B cell (primary cell): ENCODE data around the gene MED15. TPM values are rescaled to one million over a fixed set of nuclear protein-coding genes. Genes with fewer than 3 reads are reported as not detected.

Experiments
- ATAC-seq: fragments of 200-7000 bp; cut with Tn5 transposase; one replicate; pipeline ENCODE4 v1.10.0; 2021; ENCODE audit warnings: low read depth, mild to moderate bottlenecking, moderate number of reproducible peaks, moderate library complexity
- CTCF ChIA-PET: fragments of 350-600 bp; sonication (Branson Sonifier 250); formaldehyde crosslinking; loops from one replicate; lab custom pipeline; 2021; ENCODE audit warnings: antibody characterized with exemption, inconsistent platforms; lab: Charles Lee
- POLR2A ChIA-PET: fragments of 350-600 bp; sonication (Branson Sonifier 250); formaldehyde crosslinking; loops from one replicate; lab custom pipeline; 2021; ENCODE audit warnings: antibody characterized with exemption; lab: Charles Lee
- DNase-seq: peaks from one replicate; pipeline ENCODE4 v3.0.0; 2013
- H2AFZ ChIP-seq: 2 replicates; pipeline ENCODE4 v1.6.1; 2012; ENCODE audit warnings: mild to moderate bottlenecking, low read depth, low read length; ENCODE audit not compliant: insufficient read depth, poor library complexity, severe bottlenecking
- H3K27ac ChIP-seq, 2 donors: 1 replicate in 1 of 2; 2 replicates in 1 of 2; pipeline ENCODE4 v1.5.1; 2012 to 2013; ENCODE audit warnings: low read length in 2 of 2, mild to moderate bottlenecking in 2 of 2, moderate library complexity in 1 of 2
- H3K27me3 ChIP-seq, 4 experiments: fragments of 200-600 bp in 1 of 4; sonication (generic) in 1 of 4; replicated peaks in 1 of 4; 1 replicate in 2 of 4; 2 replicates in 2 of 4; pipeline versions ENCODE4 v1.6.1 to v1.7.0; 2013 to 2016; ENCODE audit warnings: low read length in 3 of 4, mild to moderate bottlenecking in 2 of 4, mixed read lengths in 1 of 4, moderate library complexity in 1 of 4; ENCODE audit not compliant: insufficient read depth in 4 of 4, control insufficient read depth in 3 of 4; ENCODE audit errors: control extremely low read depth in 1 of 4
- H3K36me3 ChIP-seq, 2 experiments: replicated peaks in 1 of 2; 1 replicate in 1 of 2; 2 replicates in 1 of 2; pipeline versions ENCODE4 v1.6.1 to v1.7.1; 2013; ENCODE audit warnings: low read length in 1 of 2; ENCODE audit not compliant: insufficient read depth in 2 of 2, control insufficient read depth in 1 of 2; ENCODE audit errors: control extremely low read depth in 1 of 2, extremely low read depth in 1 of 2
- H3K4me1 ChIP-seq, 2 donors: fragments of 200-600 bp in 1 of 2; sonication (generic) in 1 of 2; 1 replicate in 1 of 2; 2 replicates in 1 of 2; pipeline versions ENCODE4 v1.5.1 to v1.6.1; 2013 to 2017; ENCODE audit warnings: low read length in 2 of 2; ENCODE audit not compliant: control insufficient read depth in 2 of 2, insufficient read depth in 2 of 2
- H3K4me2 ChIP-seq: replicated peaks from 2 replicates; pipeline ENCODE3; 2012; ENCODE audit warnings: mild to moderate bottlenecking, low read depth, low read length; ENCODE audit not compliant: poor library complexity, severe bottlenecking
- H3K4me3 ChIP-seq, 5 experiments: fragments of 200-600 bp in 1 of 5; sonication (generic) in 1 of 5; 1 replicate in 3 of 5; 2 replicates in 2 of 5; pipeline versions ENCODE4 v1.5.1 to v1.7.0; 2011 to 2016; ENCODE audit warnings: low read length in 4 of 5, mild to moderate bottlenecking in 4 of 5, low read depth in 2 of 5, control low read depth in 1 of 5, moderate library complexity in 1 of 5; ENCODE audit not compliant: insufficient read depth in 1 of 5; ENCODE audit errors: control extremely low read depth in 1 of 5, extremely low read depth in 1 of 5
- H3K79me2 ChIP-seq: fragments of 200-600 bp; sonication (generic); one replicate; pipeline ENCODE4 v1.6.0; 2016; ENCODE audit warnings: low read length; ENCODE audit not compliant: control insufficient read depth, insufficient read depth
- H3K9ac ChIP-seq: fragments of 200-600 bp; sonication (generic); 2 replicates; pipeline ENCODE4 v1.6.1; 2017; ENCODE audit warnings: mild to moderate bottlenecking, low read length, moderate library complexity
- H3K9me3 ChIP-seq, 3 donors: one replicate each; pipeline versions ENCODE4 v1.6.1 to v1.7.1; 2013; ENCODE audit warnings: low read length in 2 of 3; ENCODE audit not compliant: control insufficient read depth in 2 of 3, insufficient read depth in 1 of 3; ENCODE audit errors: control extremely low read depth in 1 of 3
- H4K20me1 ChIP-seq: 2 replicates; pipeline ENCODE4 v1.6.0; 2012; ENCODE audit warnings: mild to moderate bottlenecking, low read length; ENCODE audit not compliant: insufficient read depth, control insufficient read depth, poor library complexity, severe bottlenecking
- H3K27ac Mint-ChIP-seq: one replicate; pipeline ENCODE4 v1.8.0; 2021; ENCODE audit warnings: mixed read lengths
- H3K27me3 Mint-ChIP-seq: one replicate; pipeline ENCODE4 v1.8.0; 2021; ENCODE audit warnings: mixed read lengths
- H3K4me1 Mint-ChIP-seq: one replicate; pipeline ENCODE4 v1.8.0; 2021; ENCODE audit warnings: mixed read lengths
- H3K4me3 Mint-ChIP-seq: one replicate; pipeline ENCODE4 v1.8.0; 2021; ENCODE audit warnings: mixed read lengths
- H3K9me3 Mint-ChIP-seq: one replicate; pipeline ENCODE4 v1.8.0; 2022; ENCODE audit warnings: mixed read lengths; ENCODE audit not compliant: insufficient read depth
- EZH2 ChIP-seq: IDR thresholded peaks from 2 replicates; pipeline ENCODE4 v1.6.1; 2012; ENCODE audit warnings: borderline replicate concordance, low read depth, mild to moderate bottlenecking, moderate library complexity, low read length; ENCODE audit not compliant: insufficient read depth, poor library complexity, severe bottlenecking
- WGBS: methylation state at CpG from one replicate; pipeline ENCODE4 v1.1.5; 2013; ENCODE audit warnings: missing lambda C conversion rate; ENCODE audit not compliant: insufficient coverage; 5-methylcytosine and 5-hydroxymethylcytosine counted together
- intact Hi-C: fragments of 100-400 bp; cut with micrococcal nuclease; formaldehyde crosslinking; loops from one replicate; pipeline ENCODE4 v1.10.0; 2022
- polyA plus RNA-seq: library from polyadenylated mRNA; depleted of rRNA; stranded (reverse); fragments of >200 nt; gene quantifications from 2 replicates; pipeline ENCODE4 v1.2.3, GENCODE V29; 2012
- total RNA-seq, 2 donors: library from RNA; stranded (reverse); fragments of 120-200 nt in 1 of 2; gene quantifications; 1 replicate in 1 of 2; 2 replicates in 1 of 2; pipeline versions ENCODE4 v1.2.3 to v1.2.4, GENCODE V29; 2013 to 2022
- TF ChIP-seq, protein P1 (sequence below): fragments of 200-600 bp; IDR thresholded peaks from one replicate; pipeline ENCODE4 v1.8.0; 2022; ENCODE audit warnings: antibody characterized with exemption, mild to moderate bottlenecking

MED15 gene
- total and polyA plus RNA-seq, 2 donors (not counting 1 experiment from before 2014, with no cell fraction given): 109 to 134 TPM

DNA sequence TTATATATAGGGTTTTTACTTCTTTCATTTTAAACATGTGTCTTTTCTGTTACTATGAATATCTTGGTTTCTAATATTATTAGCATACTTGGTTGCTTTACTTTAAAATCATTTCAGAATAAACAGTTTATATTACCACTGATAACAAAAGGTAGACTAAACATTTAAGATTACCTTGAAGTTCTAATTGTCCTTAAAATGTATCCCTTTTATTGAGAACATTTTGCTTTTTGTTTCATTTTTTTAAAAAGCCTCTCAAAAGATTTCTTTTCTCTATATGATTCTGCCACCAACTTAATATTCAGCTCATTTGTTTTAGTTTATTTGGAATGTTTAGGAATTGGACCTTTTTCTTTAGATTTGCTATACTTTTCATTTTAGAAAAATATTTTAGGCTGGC, 39.6 kb downstream of the MED15 start:
- H4K20me1 ChIP-seq: peaks cover 85% of the 10 kb centered on the region
- H3K79me2 ChIP-seq: peaks cover 84% of the 10 kb centered on the region
- peaks cover 4 to 27% of the 10 kb centered on the region in 2 experiments for H3K36me3 ChIP-seq
- no peak overlapping the region for H2AFZ ChIP-seq
- Mint-ChIP-seq H3K4me3 (no peak overlapping the region), H3K27me3 (no peaks in the 10 kb centered on the region), H3K27ac (no peak overlapping the region), H3K4me1 (peaks cover 43% of the 10 kb centered on the region), H3K9me3 (no peaks in the 10 kb centered on the region)
- H3K27ac ChIP-seq: no peak overlapping the region
- no peaks in the 10 kb centered on the region for H3K9me3 ChIP-seq
- peaks cover 20 to 36% of the 10 kb centered on the region in 2 donors for H3K4me1 ChIP-seq
- TF ChIP-seq, protein P1, sequence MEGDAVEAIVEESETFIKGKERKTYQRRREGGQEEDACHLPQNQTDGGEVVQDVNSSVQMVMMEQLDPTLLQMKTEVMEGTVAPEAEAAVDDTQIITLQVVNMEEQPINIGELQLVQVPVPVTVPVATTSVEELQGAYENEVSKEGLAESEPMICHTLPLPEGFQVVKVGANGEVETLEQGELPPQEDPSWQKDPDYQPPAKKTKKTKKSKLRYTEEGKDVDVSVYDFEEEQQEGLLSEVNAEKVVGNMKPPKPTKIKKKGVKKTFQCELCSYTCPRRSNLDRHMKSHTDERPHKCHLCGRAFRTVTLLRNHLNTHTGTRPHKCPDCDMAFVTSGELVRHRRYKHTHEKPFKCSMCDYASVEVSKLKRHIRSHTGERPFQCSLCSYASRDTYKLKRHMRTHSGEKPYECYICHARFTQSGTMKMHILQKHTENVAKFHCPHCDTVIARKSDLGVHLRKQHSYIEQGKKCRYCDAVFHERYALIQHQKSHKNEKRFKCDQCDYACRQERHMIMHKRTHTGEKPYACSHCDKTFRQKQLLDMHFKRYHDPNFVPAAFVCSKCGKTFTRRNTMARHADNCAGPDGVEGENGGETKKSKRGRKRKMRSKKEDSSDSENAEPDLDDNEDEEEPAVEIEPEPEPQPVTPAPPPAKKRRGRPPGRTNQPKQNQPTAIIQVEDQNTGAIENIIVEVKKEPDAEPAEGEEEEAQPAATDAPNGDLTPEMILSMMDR: no peak
- TF ChIP-seq EZH2: no peak
- intact Hi-C loops: no loop called here
- H3K4me3 ChIP-seq: no peak overlapping the region
- DNase-seq: no peak
- no peak overlapping the region for H3K4me2 ChIP-seq
- POLR2A ChIA-PET: no interaction called here
- no peak overlapping the region for H3K9ac ChIP-seq
- no peaks in the 10 kb centered on the region for H3K27me3 ChIP-seq
- CTCF ChIA-PET: interaction anchor here (1.7 to 2.0 kb wide), 2 partner anchors 17 to 24 kb away, joined by 5 read pairs; no protein-coding TSS in a partner anchor
- ATAC-seq: no peak

DNA sequence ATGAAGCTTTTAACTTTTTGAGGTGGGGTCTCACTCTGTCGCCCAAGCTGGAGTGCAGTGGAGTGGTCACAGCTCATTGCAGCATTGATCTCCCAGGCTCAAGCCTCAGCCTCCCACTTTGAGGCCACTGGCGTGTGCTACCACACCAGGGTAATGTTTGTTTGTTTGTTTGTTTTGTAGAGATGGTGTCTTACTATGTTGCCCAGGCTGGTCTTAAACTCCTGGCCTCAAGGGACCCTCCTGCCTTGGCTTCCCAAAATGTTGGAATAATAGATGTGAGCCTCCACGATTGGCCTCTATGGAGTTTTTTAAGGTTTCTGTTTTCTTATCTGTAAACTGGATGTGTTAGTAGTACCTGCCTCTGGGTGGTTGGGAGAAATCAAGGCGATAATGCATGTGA, 41.4 kb downstream of the MED15 start:
- Histone ChIP-seq H3K27me3 (no peaks in the 10 kb centered on the region), H3K79me2 (peaks cover 80% of the 10 kb centered on the region), H3K36me3 (peaks cover 0 to 36% of the 10 kb centered on the region in 2 experiments), H3K4me1 (peaks cover 20 to 37% of the 10 kb centered on the region in 2 donors), H3K4me3 (no peak overlapping the region), H3K4me2 (peak overlapping the region; percentile 56), H4K20me1 (peaks cover 81% of the 10 kb centered on the region), H2AFZ (no peak overlapping the region), H3K9me3 (no peaks in the 10 kb centered on the region), H3K27ac (peak overlapping the region; percentile 27 to 66), H3K9ac (peak overlapping the region; percentile 39)
- POLR2A ChIA-PET: no interaction called here
- Mint-ChIP-seq H3K9me3 (no peaks in the 10 kb centered on the region), H3K4me3 (no peak overlapping the region), H3K27me3 (no peaks in the 10 kb centered on the region), H3K27ac (peak overlapping the region; percentile 94), H3K4me1 (peaks cover 46% of the 10 kb centered on the region)
- ATAC-seq (no peak), DNase-seq (no peak)
- CTCF ChIA-PET: interaction anchor here (0.5 to 1.1 kb wide), 3 partner anchors 15 to 190 kb away, joined by 3 to 5 read pairs (median 3); no protein-coding TSS in a partner anchor
- intact Hi-C loops: no loop called here
- TF ChIP-seq, protein P1: no peak
- TF ChIP-seq EZH2: no peak
- 95% methylated on average over 2 of the region's 4 CpGs for WGBS
